KG1 (cell line): Measurements from ENCODE around the gene TRIM74.
"Not testable (repeated sequence)": the region's sequence is repeated elsewhere in the genome, so short reads cannot be mapped to it uniquely, and the experiment has no call there.

Experiments
- DNase-seq: peaks from one replicate; lab custom pipeline; 2025; lab: John Stamatoyannopoulos, UW

Gene TRIM74

GRCh38 chr7:72968980-72969516 is at the start of gene TRIM74:
TRIM74 (minus strand) TSS chr7:72969466; CDS start chr7:72966157, 3,309 bp downstream.
- DNase-seq: not testable (repeated sequence)

- not testable (repeated sequence) for DNase-seq
These were observed 37.2 kb upstream of the TRIM74 start for GRCh38 chr7:73006491-73006890.

- DNase-seq: not testable (repeated sequence)
These were observed 36.6 kb upstream of the TRIM74 start for GRCh38 chr7:73005693-73006447.

- not testable (repeated sequence) for DNase-seq
These were observed 36.1 kb upstream of the TRIM74 start for GRCh38 chr7:73005356-73005692.

GRCh38 chr7:72997887-72998468 is 28.7 kb upstream of the TRIM74 start:
- DNase-seq: not testable (repeated sequence)

GRCh38 chr7:72997447-72997846 is 28.2 kb upstream of the TRIM74 start:
- not testable (repeated sequence) for DNase-seq

GRCh38 chr7:72995484-72995883 is 26.2 kb upstream of the TRIM74 start:
- not testable (repeated sequence) for DNase-seq

GRCh38 chr7:72990146-72990913 is 21.1 kb upstream of the TRIM74 start:
- not testable (repeated sequence) for DNase-seq

- not testable (repeated sequence) for DNase-seq
These were observed 12.8 kb upstream of the TRIM74 start for GRCh38 chr7:72982084-72982483.

- not testable (repeated sequence) for DNase-seq
These were observed 11.1 kb upstream of the TRIM74 start for GRCh38 chr7:72980382-72980781.

- not testable (repeated sequence) for DNase-seq
These were observed 7.2 kb upstream of the TRIM74 start for GRCh38 chr7:72976434-72976833.

GRCh38 chr7:72975656-72976286 is 6.5 kb upstream of the TRIM74 start:
- DNase-seq: not testable (repeated sequence)

- DNase-seq: not testable (repeated sequence)
These were observed 5.5 kb upstream of the TRIM74 start for GRCh38 chr7:72974781-72975180.

GRCh38 chr7:72971505-72971904 is 2.2 kb upstream of the TRIM74 start:
- DNase-seq: not testable (repeated sequence)

- DNase-seq: not testable (repeated sequence)
These were observed 422 bp upstream of the TRIM74 start for GRCh38 chr7:72969688-72970087.

GRCh38 chr7:72966892-72967291 is 2.4 kb downstream of the TRIM74 start:
- DNase-seq: not testable (repeated sequence)

GRCh38 chr7:72965186-72965975 is 3.9 kb downstream of the TRIM74 start:
- not testable (repeated sequence) for DNase-seq

- DNase-seq: not testable (repeated sequence)
These were observed 6.2 kb downstream of the TRIM74 start for GRCh38 chr7:72963056-72963455.

GRCh38 chr7:72961346-72961650 is 8.0 kb downstream of the TRIM74 start:
- DNase-seq: not testable (repeated sequence)

- not testable (repeated sequence) for DNase-seq
These were observed 8.5 kb downstream of the TRIM74 start for GRCh38 chr7:72960626-72961345.

- DNase-seq: not testable (repeated sequence)
These were observed 9.2 kb downstream of the TRIM74 start for GRCh38 chr7:72960029-72960428.
